ENCODE measurements around the gene MACROD2. TPM values are rescaled to one million over a fixed set of nuclear protein-coding genes. Genes with fewer than 3 reads are reported as not detected.
"Not testable (repeated sequence)": the region's sequence is repeated elsewhere in the genome, so short reads cannot be mapped to it uniquely, and the experiment has no call there.

The MACROD2 gene
- total RNA-seq, 1 donor from 2014 or later, result not detected

GRCh38 chr20:15188415-15188814 lies 1193.1 kb downstream of the MACROD2 start:
- intact Hi-C loops (cut with micrococcal nuclease), result no loop called here

GRCh38 chr20:15191082-15191723 lies 1195.9 kb downstream of the MACROD2 start:
- intact Hi-C loops (cut with micrococcal nuclease), result no loop called here

- intact Hi-C loops (cut with micrococcal nuclease), result no loop called here
Measured at GRCh38 chr20:15195378-15195777, 1200.1 kb downstream of the MACROD2 start.

GRCh38 chr20:15196547-15197255 lies 1201.4 kb downstream of the MACROD2 start:
- intact Hi-C loops (cut with micrococcal nuclease), result no loop called here

- intact Hi-C loops (cut with micrococcal nuclease), result not testable (repeated sequence)
Measured at GRCh38 chr20:15198017-15198416, 1202.7 kb downstream of the MACROD2 start.

GRCh38 chr20:15199698-15200097 lies 1204.4 kb downstream of the MACROD2 start:
- intact Hi-C loops (cut with micrococcal nuclease), result no loop called here

GRCh38 chr20:15200147-15200565 lies 1204.8 kb downstream of the MACROD2 start:
- intact Hi-C loops (cut with micrococcal nuclease), result no loop called here

- intact Hi-C loops (cut with micrococcal nuclease), result no loop called here
Measured at GRCh38 chr20:15201602-15202001, 1206.3 kb downstream of the MACROD2 start.

- intact Hi-C loops (cut with micrococcal nuclease), result no loop called here
Measured at GRCh38 chr20:15204234-15204633, 1208.9 kb downstream of the MACROD2 start.

GRCh38 chr20:15205028-15205427 lies 1209.7 kb downstream of the MACROD2 start:
- intact Hi-C loops (cut with micrococcal nuclease), result no loop called here

- intact Hi-C loops (cut with micrococcal nuclease), result no loop called here
Measured at GRCh38 chr20:15205719-15206118, 1210.4 kb downstream of the MACROD2 start.

GRCh38 chr20:15209537-15209936 lies 1214.2 kb downstream of the MACROD2 start:
- intact Hi-C loops (cut with micrococcal nuclease), result no loop called here

GRCh38 chr20:15214051-15214450 lies 1218.7 kb downstream of the MACROD2 start:
- intact Hi-C loops (cut with micrococcal nuclease), result no loop called here

- intact Hi-C loops (cut with micrococcal nuclease), result no loop called here
Measured at GRCh38 chr20:15220009-15220656, 1224.8 kb downstream of the MACROD2 start.

GRCh38 chr20:15220778-15221565 lies 1225.7 kb downstream of the MACROD2 start:
- intact Hi-C loops (cut with micrococcal nuclease), result no loop called here

GRCh38 chr20:15222502-15223330 lies 1227.4 kb downstream of the MACROD2 start:
- intact Hi-C loops (cut with micrococcal nuclease), result no loop called here

- intact Hi-C loops (cut with micrococcal nuclease), result no loop called here
Measured at GRCh38 chr20:15224199-15224598, 1228.9 kb downstream of the MACROD2 start.

- intact Hi-C loops (cut with micrococcal nuclease), result no loop called here
Measured at GRCh38 chr20:15227102-15227501, 1231.8 kb downstream of the MACROD2 start.

- intact Hi-C loops (cut with micrococcal nuclease), result no loop called here
Measured at GRCh38 chr20:15232243-15232642, 1236.9 kb downstream of the MACROD2 start.

GRCh38 chr20:15235471-15236198 lies 1240.3 kb downstream of the MACROD2 start:
- intact Hi-C loops (cut with micrococcal nuclease), result no loop called here

Measured in T-helper 1 cell treated with Interleukin-12 subunit alpha and Interleukin-12 subunit beta and Interleukin-4 antibody, amounts not matched to agents 30 ng/mL and 1 ng/mL, for 36 hours (primary cell).